K562 (cell line): ENCODE results near the gene LCN15. TPM values are rescaled to one million over a fixed set of nuclear protein-coding genes. Genes with fewer than 3 reads are reported as not detected.

Source experiments
- ASH1L ChIP-seq: fragments of 450-650 bp; IDR thresholded peaks from 2 replicates; pipeline ENCODE4 v1.6.1; 2018; ENCODE audit warnings: borderline replicate concordance, mild to moderate bottlenecking, low read depth; ENCODE audit not compliant: partially characterized antibody
- ATF7 ChIP-seq: fragments of 450-650 bp; IDR thresholded peaks from 2 replicates; pipeline ENCODE4 v1.7.1; 2014; ENCODE audit warnings: mild to moderate bottlenecking, moderate library complexity
- CHD7 ChIP-seq: fragments of 200-600 bp; sonication (generic); IDR thresholded peaks from one replicate; pipeline ENCODE4 v1.6.1; 2012; ENCODE audit warnings: mild to moderate bottlenecking, low read depth, low read length, inconsistent platforms
- FOXJ2 ChIP-seq: fragments of 200-800 bp; sonication (Bioruptor generic); IDR thresholded peaks from 2 replicates; pipeline ENCODE4 v1.6.1; 2016; ENCODE audit warnings: missing genetic modification characterization, missing compliant biosample characterization
- FOXK1 ChIP-seq: sonication (generic); formaldehyde crosslinking; IDR thresholded peaks from 2 replicates; pipeline ENCODE4 v1.8.0; 2022; ENCODE audit warnings: missing genetic modification reagents, mild to moderate bottlenecking, borderline replicate concordance
- MCM2 ChIP-seq: fragments of 450-650 bp; IDR thresholded peaks from 2 replicates; pipeline ENCODE4 v1.6.1; 2017; ENCODE audit warnings: low read depth, mild to moderate bottlenecking
- RBFOX2 ChIP-seq: fragments of 200-400 bp; formaldehyde crosslinking; IDR thresholded peaks from 2 replicates; pipeline ENCODE4 v1.6.1; 2017; ENCODE audit warnings: low read depth, mild to moderate bottlenecking, low read length, moderate library complexity
- RBM14 ChIP-seq: fragments of 200-400 bp; formaldehyde crosslinking; IDR thresholded peaks from 2 replicates; pipeline ENCODE4 v1.6.1; 2018; ENCODE audit warnings: low read depth, mild to moderate bottlenecking, low read length, moderate library complexity, borderline replicate concordance; ENCODE audit not compliant: insufficient read depth
- SMC3 ChIP-seq: conservative IDR thresholded peaks from 2 replicates; pipeline ENCODE4 v1.6.1; 2011; ENCODE audit warnings: low read depth, low read length, improper control_type of control experiment; ENCODE audit not compliant: insufficient read depth
- TFAP4 ChIP-seq: sonication (generic); formaldehyde crosslinking; IDR thresholded peaks from 2 replicates; pipeline ENCODE4 v1.8.0; 2022; ENCODE audit warnings: missing genetic modification reagents, mild to moderate bottlenecking, moderate library complexity, borderline replicate concordance
- polyA plus RNA-seq, 8 experiments: library from polyadenylated mRNA; depleted of rRNA in 4 of 8; stranded (reverse) in 5 of 8; unstranded in 3 of 8; fragments of >200 nt; fragmentation: Nextera tagmentation in 2 of 8; fragmentation: Illumina TruSeq in 1 of 8; extraction: Ambion mirVana in 2 of 8; extraction: Trizol in 1 of 8; gene quantifications; 2 replicates each; pipeline versions ENCODE4 v1.2.1 to v1.2.3, GENCODE V29; 2011 to 2014; ENCODE audit warnings: inconsistent platforms in 1 of 8, missing spikeins in 1 of 8
- total RNA-seq, 7 experiments: library from RNA; depleted of rRNA in 6 of 7; stranded (reverse); fragments of >200 nt in 6 of 7; fragmentation: Illumina TruSeq in 2 of 7; extraction: Trizol in 2 of 7; gene quantifications; 2 replicates each; pipeline versions ENCODE4 v1.2.1 to v1.2.3, GENCODE V29; 2011 to 2021; ENCODE audit warnings: low replicate concordance in 1 of 7

The LCN15 gene
- total and polyA plus RNA-seq, 9 of the 15 experiments (the other 6 are each of a cell fraction or from before 2014, with no cell fraction given), result 0.66 TPM; not detected in 8

- TF ChIP-seq CHD7 (no peak), RBFOX2 (peak; percentile 47), SMC3 (no peak), RBM14 (no peak), TFAP4 (peak; percentile 86), FOXJ2 (no peak), ASH1L (no peak), MCM2 (no peak), FOXK1 (CRISPR knock-in tag) (no peak), ATF7 (no peak)
These were observed 35.7 kb upstream of the LCN15 start (continued) for GRCh38 chr9:136799854-136800657.
